Measurements from ENCODE around the gene AADACL4. TPM values are rescaled to one million over a fixed set of nuclear protein-coding genes. Genes with fewer than 3 reads are reported as not detected.

The AADACL4 gene
- polyA plus RNA-seq, 1 donor from 2014 or later = not detected

DNA sequence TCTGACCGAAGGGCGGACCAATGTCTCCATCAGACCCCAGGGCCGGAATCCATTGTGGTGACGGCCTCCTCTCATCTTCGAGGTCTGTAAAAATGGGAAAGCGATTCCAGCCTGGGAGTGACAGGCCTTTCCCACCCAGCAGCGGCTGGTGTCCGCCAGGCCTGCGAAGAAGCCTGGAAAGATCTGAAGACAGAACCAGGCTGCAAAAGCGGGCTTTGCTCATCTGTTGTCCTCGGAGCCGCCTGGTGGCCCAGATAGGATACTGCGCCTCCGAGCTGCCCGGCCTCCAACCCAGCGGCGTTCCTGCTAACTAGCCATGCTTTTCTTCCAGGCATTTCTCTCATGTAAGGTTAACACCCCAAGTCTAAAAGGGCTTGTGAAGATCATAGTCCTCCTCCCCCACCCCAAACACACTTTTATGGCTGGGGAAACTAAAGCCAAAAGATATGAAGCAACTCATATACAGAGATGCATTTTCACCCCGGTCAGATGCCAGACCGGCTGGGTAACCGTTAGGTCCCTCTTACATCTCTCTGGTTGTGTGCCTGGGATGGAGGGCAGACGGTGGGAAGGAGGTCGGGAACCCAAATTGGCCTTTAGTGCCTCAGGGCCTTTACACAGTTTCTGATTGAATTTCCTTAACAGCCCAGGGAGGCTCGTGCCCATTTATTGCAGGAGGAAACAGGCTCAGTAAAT is 23.9 kb upstream of the AADACL4 start:
- H3K27ac ChIP-seq (ENCODE audit: low read length) = no peak overlapping the region
- H3K4me3 ChIP-seq (ENCODE audit: low read length) = peak overlapping the region; percentile 25
- no peaks in the 10 kb centered on the region for H3K9me3 ChIP-seq (ENCODE audit: low read length)
- peaks cover 50% of the 10 kb centered on the region for H3K27me3 ChIP-seq (ENCODE audit: insufficient read depth, low read depth, low read length)
- no peak overlapping the region for H2AFZ ChIP-seq (ENCODE audit: low read depth, low read length)
- H3K36me3 ChIP-seq (ENCODE audit: insufficient read depth, low read length) = no peaks in the 10 kb centered on the region
- H3F3A ChIP-seq (ENCODE audit: insufficient read depth, low read length, poor library complexity, severe bottlenecking) = peaks cover 3% of the 10 kb centered on the region
- H3K79me2 ChIP-seq (replicated peaks; ENCODE audit: insufficient read depth, low read length) = no peaks in the 10 kb centered on the region
- no peak overlapping the region for H3K9ac ChIP-seq (ENCODE audit: low read length)
- H3K9me2 ChIP-seq (ENCODE audit: insufficient read depth, low read length) = no peaks in the 10 kb centered on the region
- no peak overlapping the region for H3K4me2 ChIP-seq (ENCODE audit: low read length)
- TF ChIP-seq POLR2AphosphoS5 (IDR thresholded peaks at IDR 0.05) (no peak), MXI1 (conservative IDR thresholded peaks at IDR 0.05; ENCODE audit: poor library complexity, severe bottlenecking) (peak; percentile 39), TAF1 (IDR thresholded peaks at IDR 0.05; ENCODE audit: low read depth) (no peak), SMC3 (conservative IDR thresholded peaks at IDR 0.05; ENCODE audit: poor library complexity) (peak; percentile 93), EZH2 (IDR thresholded peaks at IDR 0.05; ENCODE audit: borderline replicate concordance, insufficient read depth, low read length, poor library complexity, severe bottlenecking) (no peak), RAD21 (conservative IDR thresholded peaks at IDR 0.05) (peak; percentile 96), EP300 (conservative IDR thresholded peaks at IDR 0.05; ENCODE audit: poor library complexity, severe bottlenecking) (no peak)
- TF ChIP-seq, protein P1, sequence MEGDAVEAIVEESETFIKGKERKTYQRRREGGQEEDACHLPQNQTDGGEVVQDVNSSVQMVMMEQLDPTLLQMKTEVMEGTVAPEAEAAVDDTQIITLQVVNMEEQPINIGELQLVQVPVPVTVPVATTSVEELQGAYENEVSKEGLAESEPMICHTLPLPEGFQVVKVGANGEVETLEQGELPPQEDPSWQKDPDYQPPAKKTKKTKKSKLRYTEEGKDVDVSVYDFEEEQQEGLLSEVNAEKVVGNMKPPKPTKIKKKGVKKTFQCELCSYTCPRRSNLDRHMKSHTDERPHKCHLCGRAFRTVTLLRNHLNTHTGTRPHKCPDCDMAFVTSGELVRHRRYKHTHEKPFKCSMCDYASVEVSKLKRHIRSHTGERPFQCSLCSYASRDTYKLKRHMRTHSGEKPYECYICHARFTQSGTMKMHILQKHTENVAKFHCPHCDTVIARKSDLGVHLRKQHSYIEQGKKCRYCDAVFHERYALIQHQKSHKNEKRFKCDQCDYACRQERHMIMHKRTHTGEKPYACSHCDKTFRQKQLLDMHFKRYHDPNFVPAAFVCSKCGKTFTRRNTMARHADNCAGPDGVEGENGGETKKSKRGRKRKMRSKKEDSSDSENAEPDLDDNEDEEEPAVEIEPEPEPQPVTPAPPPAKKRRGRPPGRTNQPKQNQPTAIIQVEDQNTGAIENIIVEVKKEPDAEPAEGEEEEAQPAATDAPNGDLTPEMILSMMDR (IDR thresholded peaks at IDR 0.05; ENCODE audit: poor library complexity, severe bottlenecking) = peak; percentile 94
- TF ChIP-seq, protein P2, sequence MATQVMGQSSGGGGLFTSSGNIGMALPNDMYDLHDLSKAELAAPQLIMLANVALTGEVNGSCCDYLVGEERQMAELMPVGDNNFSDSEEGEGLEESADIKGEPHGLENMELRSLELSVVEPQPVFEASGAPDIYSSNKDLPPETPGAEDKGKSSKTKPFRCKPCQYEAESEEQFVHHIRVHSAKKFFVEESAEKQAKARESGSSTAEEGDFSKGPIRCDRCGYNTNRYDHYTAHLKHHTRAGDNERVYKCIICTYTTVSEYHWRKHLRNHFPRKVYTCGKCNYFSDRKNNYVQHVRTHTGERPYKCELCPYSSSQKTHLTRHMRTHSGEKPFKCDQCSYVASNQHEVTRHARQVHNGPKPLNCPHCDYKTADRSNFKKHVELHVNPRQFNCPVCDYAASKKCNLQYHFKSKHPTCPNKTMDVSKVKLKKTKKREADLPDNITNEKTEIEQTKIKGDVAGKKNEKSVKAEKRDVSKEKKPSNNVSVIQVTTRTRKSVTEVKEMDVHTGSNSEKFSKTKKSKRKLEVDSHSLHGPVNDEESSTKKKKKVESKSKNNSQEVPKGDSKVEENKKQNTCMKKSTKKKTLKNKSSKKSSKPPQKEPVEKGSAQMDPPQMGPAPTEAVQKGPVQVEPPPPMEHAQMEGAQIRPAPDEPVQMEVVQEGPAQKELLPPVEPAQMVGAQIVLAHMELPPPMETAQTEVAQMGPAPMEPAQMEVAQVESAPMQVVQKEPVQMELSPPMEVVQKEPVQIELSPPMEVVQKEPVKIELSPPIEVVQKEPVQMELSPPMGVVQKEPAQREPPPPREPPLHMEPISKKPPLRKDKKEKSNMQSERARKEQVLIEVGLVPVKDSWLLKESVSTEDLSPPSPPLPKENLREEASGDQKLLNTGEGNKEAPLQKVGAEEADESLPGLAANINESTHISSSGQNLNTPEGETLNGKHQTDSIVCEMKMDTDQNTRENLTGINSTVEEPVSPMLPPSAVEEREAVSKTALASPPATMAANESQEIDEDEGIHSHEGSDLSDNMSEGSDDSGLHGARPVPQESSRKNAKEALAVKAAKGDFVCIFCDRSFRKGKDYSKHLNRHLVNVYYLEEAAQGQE (IDR thresholded peaks at IDR 0.05; ENCODE audit: borderline replicate concordance) = no peak
- no peaks in the 10 kb centered on the region for H4K20me1 ChIP-seq (ENCODE audit: insufficient read depth)

DNA sequence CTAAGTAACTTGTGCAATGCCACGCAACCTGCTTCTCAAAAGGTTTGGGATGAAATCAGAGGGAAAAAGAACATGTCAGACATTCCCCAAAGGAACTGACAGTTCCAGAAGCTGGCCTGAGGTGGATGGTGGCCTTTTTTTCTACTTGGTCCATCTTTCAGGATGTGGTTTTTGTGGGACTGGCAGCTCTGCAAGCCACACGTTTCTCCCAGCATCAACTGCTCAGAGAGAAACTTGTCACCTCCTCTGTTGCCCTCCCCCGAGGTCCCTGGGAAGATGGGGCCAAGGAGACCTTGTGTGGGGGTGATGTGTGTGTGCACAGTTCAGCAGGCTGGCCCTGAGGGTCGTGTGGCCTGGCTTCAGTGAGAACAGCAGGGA is 23.4 kb upstream of the AADACL4 start:
- Histone ChIP-seq H3K9me3 (ENCODE audit: low read length) (no peaks in the 10 kb centered on the region), H3K36me3 (ENCODE audit: insufficient read depth, low read length) (no peaks in the 10 kb centered on the region), H2AFZ (ENCODE audit: low read depth, low read length) (no peak overlapping the region), H4K20me1 (ENCODE audit: insufficient read depth) (no peaks in the 10 kb centered on the region), H3K27me3 (ENCODE audit: insufficient read depth, low read depth, low read length) (peaks cover 44% of the 10 kb centered on the region), H3K9ac (ENCODE audit: low read length) (no peak overlapping the region), H3K79me2 (replicated peaks; ENCODE audit: insufficient read depth, low read length) (no peaks in the 10 kb centered on the region), H3K4me3 (ENCODE audit: low read length) (no peak overlapping the region), H3K4me2 (ENCODE audit: low read length) (no peak overlapping the region), H3K9me2 (ENCODE audit: insufficient read depth, low read length) (no peaks in the 10 kb centered on the region), H3K27ac (ENCODE audit: low read length) (no peak overlapping the region), H3F3A (ENCODE audit: insufficient read depth, low read length, poor library complexity, severe bottlenecking) (peaks cover 3% of the 10 kb centered on the region)
- TF ChIP-seq SMC3 (conservative IDR thresholded peaks at IDR 0.05; ENCODE audit: poor library complexity) = no peak
- TF ChIP-seq POLR2AphosphoS5 (IDR thresholded peaks at IDR 0.05) = no peak
- TF ChIP-seq MXI1 (conservative IDR thresholded peaks at IDR 0.05; ENCODE audit: poor library complexity, severe bottlenecking) = no peak
- TF ChIP-seq, protein P1 (IDR thresholded peaks at IDR 0.05; ENCODE audit: poor library complexity, severe bottlenecking) = no peak
